Measurements from ENCODE around the gene IWS1. TPM values are rescaled to one million over a fixed set of nuclear protein-coding genes. Genes with fewer than 3 reads are reported as not detected.

The IWS1 gene
- total and polyA plus RNA-seq, 9 of the 15 experiments (the other 6 are each of a cell fraction or from before 2014, with no cell fraction given): 20.8 to 67.2 (median 46.6) TPM

GRCh38 chr2:127543013-127543501 lies 16.8 kb upstream of the IWS1 start (continued):
- TF ChIP-seq ZNF589 (CRISPR knock-in tag; IDR thresholded peaks at IDR 0.05; ENCODE audit: low read depth) (0 out of 2 replicates have a peak, but pooled peaks have one; percentile 47), TRIM24 (IDR thresholded peaks at IDR 0.05) (peak; percentile 78 to 90; a peak in 3 of 4 replicates), KDM1A (IDR thresholded peaks at IDR 0.05) (peak; percentile 85 to 92), SOX6 (IDR thresholded peaks at IDR 0.05) (peak; percentile 89), GATAD2A (IDR thresholded peaks at IDR 0.05) (0 out of 2 replicates have a peak, but pooled peaks have one; percentile 10), FOSL1 (tag; conservative IDR thresholded peaks at IDR 0.05) (0 out of 2 replicates have a peak, but pooled peaks have one; percentile 21), MECOM (CRISPR knock-in tag; IDR thresholded peaks at IDR 0.05) (peak; percentile 63; the same call in 1 of the 2 replicates), NCOA1 (IDR thresholded peaks at IDR 0.05; ENCODE audit: low read depth) (peak; percentile 58; the same call in 1 of the 2 replicates), CBFA2T2 (conservative IDR thresholded peaks at IDR 0.05) (peak; percentile 95), TCF3 (CRISPR knock-in tag; IDR thresholded peaks at IDR 0.05) (peak; percentile 94), ZEB2 (IDR thresholded peaks at IDR 0.05) (peak; percentile 48; the same call in 1 of the 2 replicates)

GRCh38 chr2:127542231-127542630 lies 15.9 kb upstream of the IWS1 start:
- peaks cover 12% of the 10 kb centered on the region in 2 experiments; a peak in 4 of 5 replicates for H3K4me1 ChIP-seq (replicated peaks in 1 of 2; ENCODE audit: control insufficient read depth in 2 of 2, insufficient read depth in 2 of 2, low read length in 2 of 2)
- CTCF ChIA-PET (ENCODE audit: low intra/inter-chr PET ratio): no interaction called here
- intact Hi-C loops (cut with micrococcal nuclease) (no loop called here), in situ Hi-C loops (cut with MboI) (no loop called here)
- no peaks in the 10 kb centered on the region for H3K79me2 ChIP-seq (ENCODE audit: control insufficient read depth, insufficient read depth, low read length)
- H3K27ac ChIP-seq (ENCODE audit: extremely low read depth, low read depth, low read length): no peak overlapping the region
- no peak for FAIRE-seq
- peak in 1 of 4 experiments; percentile 12 for DNase-seq (ENCODE audit: extremely low read depth in 1 of 4, low spot score in 3 of 4)
- no peak overlapping the region for H2AFZ ChIP-seq (ENCODE audit: low read depth, low read length)
- H3K27me3 ChIP-seq (ENCODE audit: control insufficient read depth in 2 of 2, insufficient read depth in 2 of 2, low read length in 2 of 2): peaks cover 4 to 30% of the 10 kb centered on the region in 2 experiments; a peak in 4 of 5 replicates
- BruUV-seq (replicated peaks): no TSS peak
- no peak overlapping the region for H3K9ac ChIP-seq (ENCODE audit: insufficient read depth in 1 of 2, low read depth in 2 of 2, low read length in 2 of 2)
- POLR2A ChIA-PET: no interaction called here
- H3K36me3 ChIP-seq (ENCODE audit: control insufficient read depth, insufficient read depth, low read length): no peaks in the 10 kb centered on the region
- WGBS (ENCODE audit: insufficient coverage, low coverage, missing lambda C conversion rate): 18% methylated on average over 3 of the region's 3 CpGs
- no peaks in the 10 kb centered on the region for H3K9me1 ChIP-seq (ENCODE audit: control insufficient read depth, insufficient read depth, low read length)
- TF ChIP-seq TEAD2 (tag; IDR thresholded peaks at IDR 0.05) (no peak), CBFA2T2 (conservative IDR thresholded peaks at IDR 0.05) (peak; percentile 45), ID3 (CRISPR knock-in tag; IDR thresholded peaks at IDR 0.05) (no peak), ID3 (tag; IDR thresholded peaks at IDR 0.05) (no peak), CBFA2T3 (IDR thresholded peaks at IDR 0.05) (peak; percentile 34; the same call in 1 of the 2 replicates), CSDE1 (IDR thresholded peaks at IDR 0.05) (no peak), TAL1 (IDR thresholded peaks at IDR 0.05) (no peak)
- no peak overlapping the region for H3K4me2 ChIP-seq (ENCODE audit: insufficient read depth, low read length)
- H4K20me1 ChIP-seq (replicated peaks; ENCODE audit: control insufficient read depth, insufficient read depth, low read length): no peaks in the 10 kb centered on the region
- H3K4me3 ChIP-seq: no peak overlapping the region
- peak; percentile 60 for ATAC-seq
- no peaks in the 10 kb centered on the region for H3K9me3 ChIP-seq (replicated peaks; ENCODE audit: control insufficient read depth, insufficient read depth, low read depth, low read length)
